Osteoblast (primary cell): ENCODE measurements around the gene PRKN. TPM values are rescaled to one million over a fixed set of nuclear protein-coding genes. Genes with fewer than 3 reads are reported as not detected.

Experiments
- DNase-seq: peaks from one replicate; pipeline ENCODE4 v3.0.0; 2011; ENCODE audit warnings: low spot score, mixed read lengths; ENCODE audit not compliant: insufficient read length; ENCODE audit errors: missing footprints
- H2AFZ ChIP-seq: 2 replicates; pipeline ENCODE4 v1.6.0; 2011; ENCODE audit warnings: mild to moderate bottlenecking, low read length
- H3K27ac ChIP-seq: 2 replicates; pipeline ENCODE4 v1.5.1; 2011; ENCODE audit warnings: mild to moderate bottlenecking, low read depth, low read length, moderate library complexity
- H3K27me3 ChIP-seq: 2 replicates; pipeline ENCODE4 v1.6.0; 2012; ENCODE audit warnings: mild to moderate bottlenecking, control low read depth, inconsistent platforms, low read length, moderate library complexity; ENCODE audit not compliant: insufficient read depth
- H3K36me3 ChIP-seq: 2 replicates; pipeline ENCODE4 v1.5.1; 2011; ENCODE audit warnings: mild to moderate bottlenecking, low read length, control low read depth, moderate library complexity; ENCODE audit not compliant: insufficient read depth
- H3K4me1 ChIP-seq: 2 replicates; pipeline ENCODE4 v1.5.1; 2011; ENCODE audit warnings: mild to moderate bottlenecking, low read length, control low read depth, moderate library complexity; ENCODE audit not compliant: insufficient read depth
- H3K4me2 ChIP-seq: 2 replicates; pipeline ENCODE4 v1.6.0; 2011; ENCODE audit warnings: mild to moderate bottlenecking, low read length; ENCODE audit not compliant: insufficient read depth
- H3K4me3 ChIP-seq: fragments of 200-600 bp; sonication (generic); 3 replicates; pipeline ENCODE4 v1.5.1; 2012; ENCODE audit warnings: mild to moderate bottlenecking, low read length, inconsistent platforms; ENCODE audit not compliant: insufficient read depth
- H3K79me2 ChIP-seq: 2 replicates; pipeline ENCODE4 v1.6.0; 2012; ENCODE audit warnings: mild to moderate bottlenecking, low read length, control low read depth, inconsistent platforms; ENCODE audit not compliant: insufficient read depth
- H3K9me3 ChIP-seq: 2 replicates; pipeline ENCODE4 v1.5.1; 2011; ENCODE audit warnings: low read depth, low read length, control low read depth
- H4K20me1 ChIP-seq: 2 replicates; pipeline ENCODE4 v1.6.0; 2012; ENCODE audit warnings: mild to moderate bottlenecking, low read length, control low read depth; ENCODE audit not compliant: insufficient read depth
- CTCF ChIP-seq: IDR thresholded peaks from 2 replicates; pipeline ENCODE4 v1.5.1; 2011; ENCODE audit warnings: mild to moderate bottlenecking, low read depth, low read length, moderate library complexity; ENCODE audit errors: extremely low read depth
- total RNA-seq: library from RNA; depleted of rRNA; stranded (reverse); fragments of >200 nt; gene quantifications from 2 replicates; pipeline ENCODE4 v1.2.3, GENCODE V29; 2012

PRKN gene
- total RNA-seq, 1 donor, result 2.9 TPM

DNA sequence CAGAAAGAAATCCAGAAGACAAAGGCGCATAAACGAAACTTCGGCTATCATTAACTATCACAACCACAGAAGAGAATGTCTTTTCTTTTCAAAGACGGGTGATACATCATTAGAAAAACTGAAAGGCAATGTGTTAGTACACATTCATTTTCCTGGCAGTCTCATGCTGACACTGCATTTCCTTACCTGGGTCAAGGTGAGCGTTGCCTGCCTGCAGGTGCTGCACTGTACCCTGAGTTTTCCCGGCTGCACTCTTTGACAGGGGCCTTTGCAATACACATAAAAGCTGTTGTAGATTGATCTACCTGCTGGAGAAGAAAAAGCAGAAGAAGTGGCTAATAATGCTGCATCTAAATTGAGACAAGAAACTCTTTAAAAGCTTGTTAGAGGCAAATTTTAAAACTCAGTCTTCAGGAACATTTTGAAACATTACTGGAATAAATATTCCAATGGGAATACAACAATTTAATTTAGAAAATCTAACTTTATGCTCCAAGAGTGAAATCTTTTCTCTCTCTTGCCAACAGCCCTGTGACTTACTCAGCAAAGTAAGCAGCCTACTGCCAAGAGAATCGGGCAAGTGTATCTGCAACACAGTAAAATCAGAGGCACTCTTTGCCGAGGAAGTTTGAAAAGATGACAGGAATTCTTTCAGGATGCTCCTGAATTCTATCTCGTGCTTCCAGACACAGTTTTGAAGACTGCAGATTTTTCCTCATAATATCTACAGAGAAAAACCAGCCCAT lies 526.4 kb downstream of the PRKN start:
- TF ChIP-seq CTCF, result no peak
- no peaks in the 10 kb centered on the region for H4K20me1 ChIP-seq
- no peak overlapping the region for H2AFZ ChIP-seq
- no peaks in the 10 kb centered on the region for H3K27me3 ChIP-seq
- no peaks in the 10 kb centered on the region for H3K79me2 ChIP-seq
- no peak overlapping the region for H3K4me2 ChIP-seq
- H3K36me3 ChIP-seq, result no peaks in the 10 kb centered on the region
- peaks cover 2% of the 10 kb centered on the region for H3K9me3 ChIP-seq
- no peak overlapping the region for H3K4me3 ChIP-seq
- H3K4me1 ChIP-seq, result no peaks in the 10 kb centered on the region
- H3K27ac ChIP-seq, result no peak overlapping the region
- DNase-seq, result no peak

- H4K20me1 ChIP-seq, result no peaks in the 10 kb centered on the region
- no peaks in the 10 kb centered on the region for H3K27me3 ChIP-seq
- DNase-seq, result no peak
- H3K4me3 ChIP-seq, result no peak overlapping the region
- no peaks in the 10 kb centered on the region for H3K4me1 ChIP-seq
- H3K9me3 ChIP-seq, result peaks cover 2% of the 10 kb centered on the region
- H3K4me2 ChIP-seq, result no peak overlapping the region
- H3K79me2 ChIP-seq, result no peaks in the 10 kb centered on the region
- TF ChIP-seq CTCF, result no peak
- no peak overlapping the region for H3K27ac ChIP-seq
- H2AFZ ChIP-seq, result no peak overlapping the region
- no peaks in the 10 kb centered on the region for H3K36me3 ChIP-seq
Observed at GRCh38 chr6:162200041-162200440, 527.5 kb downstream of the PRKN start.

GRCh38 chr6:162198925-162199324 lies 528.6 kb downstream of the PRKN start:
- Histone ChIP-seq H3K4me2 (no peak overlapping the region), H3K4me1 (no peaks in the 10 kb centered on the region), H3K79me2 (no peaks in the 10 kb centered on the region), H2AFZ (no peak overlapping the region), H4K20me1 (no peaks in the 10 kb centered on the region), H3K27ac (no peak overlapping the region), H3K27me3 (no peaks in the 10 kb centered on the region), H3K36me3 (no peaks in the 10 kb centered on the region), H3K4me3 (no peak overlapping the region), H3K9me3 (peaks cover 2% of the 10 kb centered on the region)
- DNase-seq, result no peak
- TF ChIP-seq CTCF, result no peak

DNA sequence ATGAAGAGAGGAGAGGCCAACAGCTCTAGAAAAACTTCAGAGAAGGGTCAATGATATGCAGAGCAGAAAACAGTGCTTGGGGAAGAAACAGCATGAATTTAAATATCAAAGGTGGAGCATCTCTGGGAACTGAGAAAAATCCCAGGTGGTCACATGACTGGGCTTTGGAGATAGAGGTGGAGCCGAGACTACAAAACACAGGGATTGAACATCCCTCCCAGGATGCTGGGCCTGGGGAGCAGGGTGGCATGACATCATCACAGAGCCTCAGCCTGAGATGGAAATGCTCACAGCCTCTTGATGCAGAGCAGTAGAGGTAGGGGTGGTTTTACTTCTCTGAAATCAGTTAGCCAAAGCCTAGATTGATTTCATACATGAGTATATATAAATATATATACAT lies 529.5 kb downstream of the PRKN start:
- no peak for TF ChIP-seq CTCF
- Histone ChIP-seq H3K4me2 (no peak overlapping the region), H3K79me2 (no peaks in the 10 kb centered on the region), H3K36me3 (no peaks in the 10 kb centered on the region), H3K9me3 (no peaks in the 10 kb centered on the region), H3K4me3 (no peak overlapping the region), H3K27me3 (no peaks in the 10 kb centered on the region), H4K20me1 (no peaks in the 10 kb centered on the region), H2AFZ (no peak overlapping the region), H3K4me1 (no peaks in the 10 kb centered on the region), H3K27ac (no peak overlapping the region)
- DNase-seq, result no peak
